Sigmoid colon (tissue), 7 donors: ENCODE data around the gene PCGF6. TPM values are rescaled to one million over a fixed set of nuclear protein-coding genes. Genes with fewer than 3 reads are reported as not detected.
A peak's percentile ranks its signal among the peaks of the same experiment; 100 is the strongest.

Experiments used
- DNase-seq: peaks from one replicate; pipeline ENCODE4 v3.0.0-alpha.2; 2019
- H3K27ac ChIP-seq, 4 donors: fragments of 200-600 bp; sonication (generic); one replicate each; pipeline ENCODE4 v1.5.1; 2016 to 2019; ENCODE audit warnings: mild to moderate bottlenecking in 1 of 4
- H3K27me3 ChIP-seq, 3 donors: fragments of 200-600 bp; sonication (generic); one replicate each; pipeline ENCODE4 v1.5.1; 2019; ENCODE audit warnings: mild to moderate bottlenecking in 1 of 3
- H3K36me3 ChIP-seq, 4 donors: fragments of 200-600 bp; sonication (generic); one replicate each; pipeline ENCODE4 v1.5.1; 2016 to 2019
- H3K4me1 ChIP-seq, 4 donors: fragments of 200-600 bp; sonication (generic); one replicate each; pipeline ENCODE4 v1.5.1; 2017 to 2019
- H3K4me3 ChIP-seq, 4 donors: fragments of 200-600 bp; sonication (generic); one replicate each; pipeline ENCODE4 v1.5.1; 2017 to 2019; ENCODE audit warnings: mild to moderate bottlenecking in 2 of 4, moderate library complexity in 1 of 4
- H3K9me3 ChIP-seq, 4 donors: fragments of 200-600 bp in 3 of 4; sonication (generic) in 3 of 4; one replicate each; pipeline versions ENCODE4 v1.5.1 to v1.6.1; 2013 to 2019
- CTCF ChIP-seq, 4 experiments: fragments of 450-650 bp in 3 of 4; fragments of 200-600 bp in 1 of 4; IDR thresholded peaks; one replicate each; pipeline ENCODE4 v1.5.1; 2016 to 2019; ENCODE audit warnings: antibody characterized with exemption in 4 of 4, mild to moderate bottlenecking in 3 of 4, moderate library complexity in 2 of 4
- EP300 ChIP-seq, 4 donors: sonication (generic); formaldehyde crosslinking; IDR thresholded peaks; one replicate each; pipeline ENCODE4 v1.6.1; 2017; ENCODE audit warnings: antibody characterized with exemption in 4 of 4
- POLR2A ChIP-seq, 2 donors: fragments of 450-650 bp; IDR thresholded peaks; one replicate each; pipeline ENCODE4 v1.6.1; 2016; ENCODE audit warnings: antibody characterized with exemption in 2 of 2, mild to moderate bottlenecking in 2 of 2, moderate library complexity in 2 of 2
- POLR2AphosphoS5 ChIP-seq, 4 donors: sonication (generic); formaldehyde crosslinking; IDR thresholded peaks; one replicate each; pipeline ENCODE4 v1.6.1; 2017; ENCODE audit warnings: antibody characterized with exemption in 4 of 4
- WGBS, 2 donors: extraction: QIAGEN DNeasy Blood & Tissue Kit; methylation state at CpG; one replicate each; pipeline ENCODE4 v1.1.7; 2013; 5-methylcytosine and 5-hydroxymethylcytosine counted together
- intact Hi-C: fragments of 100-400 bp; cut with DNase I; formaldehyde crosslinking; loops from one replicate; pipeline ENCODE4 v1.15.1; 2023
- polyA plus RNA-seq, 3 donors: library from polyadenylated mRNA; stranded (reverse); fragments of 200-250 nt; gene quantifications; one replicate each; pipeline ENCODE4 v1.2.3, GENCODE V29; 2013
- total RNA-seq, 4 donors: library from RNA; depleted of rRNA; stranded (reverse); fragments of >200 nt; gene quantifications; one replicate each; pipeline ENCODE4 v1.1.0, GENCODE V29; 2016
- donor health status: healthy with polysubstance abuse.
- donor health status: Bipolar disorder and iron deficiency.
- donor health status: healthy.

Gene PCGF6
- total and polyA plus RNA-seq, 7 donors = 4.9 to 26.0 (median 16.3) TPM

- Histone ChIP-seq H3K4me1 (peaks cover 0 to 20% (median 8%) of the 10 kb centered on the region in 4 donors), H3K9me3 (no peaks in the 10 kb centered on the region), H3K27ac (no peak overlapping the region), H3K36me3 (peaks cover 0 to 6% (median 2%) of the 10 kb centered on the region in 4 donors), H3K4me3 (no peak overlapping the region), H3K27me3 (no peaks in the 10 kb centered on the region)
- WGBS, 2 donors = 45 to 53% methylated on average over 2 of the region's 2 CpGs
- intact Hi-C loops = no loop called here
- TF ChIP-seq POLR2A (IDR thresholded peaks at IDR 0.05) (no peak), EP300 (IDR thresholded peaks at IDR 0.05) (no peak), CTCF (IDR thresholded peaks at IDR 0.05) (no peak), POLR2AphosphoS5 (IDR thresholded peaks at IDR 0.05) (no peak)
- no peak for DNase-seq
Measured at GRCh38 chr10:103353281-103353680, 2.3 kb upstream of the PCGF6 start.

- intact Hi-C loops = no loop called here
- Histone ChIP-seq H3K27me3 (no peaks in the 10 kb centered on the region), H3K9me3 (no peaks in the 10 kb centered on the region), H3K27ac (peak overlapping the region; percentile 76 to 91 (median 86)), H3K4me1 (peaks cover 0 to 20% (median 8%) of the 10 kb centered on the region in 4 donors), H3K36me3 (peaks cover 0 to 36% (median 3%) of the 10 kb centered on the region in 4 donors), H3K4me3 (peak overlapping the region; percentile 54 to 83 (median 74))
- WGBS, 2 donors = 45 to 62% methylated on average over 16 of the region's 16 CpGs
- DNase-seq = no peak
- TF ChIP-seq POLR2AphosphoS5 (IDR thresholded peaks at IDR 0.05) (no peak), EP300 (IDR thresholded peaks at IDR 0.05) (no peak), POLR2A (IDR thresholded peaks at IDR 0.05) (no peak), CTCF (IDR thresholded peaks at IDR 0.05) (no peak)
Measured at GRCh38 chr10:103350175-103350516, 794 bp downstream of the PCGF6 start.

GRCh38 chr10:103336370-103336769 lies 14.6 kb downstream of the PCGF6 start:
- Histone ChIP-seq H3K27me3 (no peaks in the 10 kb centered on the region), H3K27ac (no peak overlapping the region), H3K4me1 (no peaks in the 10 kb centered on the region), H3K9me3 (no peaks in the 10 kb centered on the region), H3K4me3 (no peak overlapping the region), H3K36me3 (peaks cover 0 to 67% (median 13%) of the 10 kb centered on the region in 4 donors)
- no peak for TF ChIP-seq EP300 (IDR thresholded peaks at IDR 0.05)
- no peak for TF ChIP-seq POLR2AphosphoS5 (IDR thresholded peaks at IDR 0.05)
- no peak for TF ChIP-seq POLR2A (IDR thresholded peaks at IDR 0.05)
- no peak for TF ChIP-seq CTCF (IDR thresholded peaks at IDR 0.05)
- DNase-seq = no peak
- 89 to 94% methylated on average over 4 of the region's 4 CpGs for WGBS, 2 donors
- intact Hi-C loops = no loop called here

GRCh38 chr10:103334567-103334966 lies 16.4 kb downstream of the PCGF6 start:
- no peak for TF ChIP-seq CTCF (IDR thresholded peaks at IDR 0.05)
- no peak for TF ChIP-seq POLR2A (IDR thresholded peaks at IDR 0.05)
- no peak for TF ChIP-seq EP300 (IDR thresholded peaks at IDR 0.05)
- TF ChIP-seq POLR2AphosphoS5 (IDR thresholded peaks at IDR 0.05) = no peak
- H3K36me3 ChIP-seq = peaks cover 0 to 80% (median 16%) of the 10 kb centered on the region in 4 donors
- intact Hi-C loops = no loop called here

GRCh38 chr10:103333934-103334520 lies 16.9 kb downstream of the PCGF6 start:
- Histone ChIP-seq H3K4me3 (no peak overlapping the region), H3K27me3 (no peaks in the 10 kb centered on the region), H3K4me1 (no peaks in the 10 kb centered on the region), H3K27ac (no peak overlapping the region), H3K9me3 (no peaks in the 10 kb centered on the region), H3K36me3 (peaks cover 0 to 80% (median 17%) of the 10 kb centered on the region in 4 donors)
- TF ChIP-seq POLR2A (IDR thresholded peaks at IDR 0.05) (no peak), CTCF (IDR thresholded peaks at IDR 0.05) (peak in 2 of 4 experiments; percentile 37 to 49), EP300 (IDR thresholded peaks at IDR 0.05) (no peak), POLR2AphosphoS5 (IDR thresholded peaks at IDR 0.05) (no peak)
- no peak for DNase-seq
- intact Hi-C loops = no loop called here
- WGBS, 2 donors = 83 to 95% methylated on average over 2 of the region's 2 CpGs

More at GRCh38 chr10:103334567-103334966, 16.4 kb downstream of the PCGF6 start:
- Histone ChIP-seq H3K4me1 (no peaks in the 10 kb centered on the region), H3K4me3 (no peak overlapping the region), H3K27me3 (no peaks in the 10 kb centered on the region), H3K9me3 (no peaks in the 10 kb centered on the region), H3K27ac (no peak overlapping the region)
- no peak for DNase-seq
